Stimulated activated CD8-positive, alpha-beta memory T cell treated with anti-CD3 and anti-CD28 coated beads, Interleukin-15, amount 100 ng/mL, for 4 hours (primary cell): ENCODE measurements around the gene SLC10A1.

ENCODE experiments used
- DNase-seq, 2 donors: peaks; one replicate each; pipeline ENCODE4 v3.0.0-alpha.2; 2020; ENCODE audit warnings: low read depth in 2 of 2

SLC10A1 gene

GRCh38 chr14:69808919-69809808 is 12.1 kb upstream of the SLC10A1 start:
- DNase-seq: no peak

GRCh38 chr14:69807192-69807591 is 10.2 kb upstream of the SLC10A1 start:
- no peak for DNase-seq

GRCh38 chr14:69804902-69805301 is 7.9 kb upstream of the SLC10A1 start:
- no peak for DNase-seq

- no peak for DNase-seq
Observed at GRCh38 chr14:69803753-69804152, 6.7 kb upstream of the SLC10A1 start.

GRCh38 chr14:69798339-69798735 is 1.3 kb upstream of the SLC10A1 start:
- DNase-seq: no peak

GRCh38 chr14:69797573-69798338 is 715 bp upstream of the SLC10A1 start:
- DNase-seq: no peak

GRCh38 chr14:69795691-69796090 is 1.4 kb downstream of the SLC10A1 start:
- no peak for DNase-seq

GRCh38 chr14:69794791-69795190 is 2.2 kb downstream of the SLC10A1 start:
- no peak for DNase-seq

GRCh38 chr14:69792887-69793421 is 4.1 kb downstream of the SLC10A1 start:
- DNase-seq: no peak

- DNase-seq: no peak
Observed at GRCh38 chr14:69789118-69789640, 7.9 kb downstream of the SLC10A1 start.

- no peak for DNase-seq
Observed at GRCh38 chr14:69786603-69787002, 10.4 kb downstream of the SLC10A1 start.

- no peak for DNase-seq
Observed at GRCh38 chr14:69784942-69785341, 12.1 kb downstream of the SLC10A1 start.

- no peak for DNase-seq
Observed at GRCh38 chr14:69780952-69781351, 16.1 kb downstream of the SLC10A1 start.

- DNase-seq: no peak
Observed at GRCh38 chr14:69780092-69780491, 16.9 kb downstream of the SLC10A1 start.

- DNase-seq: no peak
Observed at GRCh38 chr14:69779088-69779487, 18.0 kb downstream of the SLC10A1 start.

GRCh38 chr14:69776875-69777453 is 20.1 kb downstream of the SLC10A1 start:
- DNase-seq: no peak

GRCh38 chr14:69775012-69775411 is 22.0 kb downstream of the SLC10A1 start:
- no peak for DNase-seq

- DNase-seq: no peak
Observed at GRCh38 chr14:69773571-69774276, 23.3 kb downstream of the SLC10A1 start.

GRCh38 chr14:69772082-69773017 is 24.7 kb downstream of the SLC10A1 start:
- DNase-seq: no peak

GRCh38 chr14:69771136-69771535 is 25.9 kb downstream of the SLC10A1 start:
- no peak for DNase-seq
